Fibroblast of lung (primary cell): Measurements from ENCODE around the gene VPS35.

Experiments used
- EZH2 ChIP-seq: IDR thresholded peaks from 2 replicates; pipeline ENCODE4 v1.5.1; 2012; ENCODE audit warnings: low read length, control low read depth, mild to moderate bottlenecking; ENCODE audit errors: missing control alignments
- TF ChIP-seq, protein P1 (sequence below), 2 donors: IDR thresholded peaks in 1 of 2; conservative IDR thresholded peaks in 1 of 2; 1 replicate in 1 of 2; 2 replicates in 1 of 2; pipeline ENCODE4 v1.5.1; 2011 to 2012; ENCODE audit warnings: low read length in 2 of 2, control low read depth in 1 of 2, inconsistent platforms in 1 of 2, low read depth in 1 of 2, mild to moderate bottlenecking in 1 of 2

DNA sequence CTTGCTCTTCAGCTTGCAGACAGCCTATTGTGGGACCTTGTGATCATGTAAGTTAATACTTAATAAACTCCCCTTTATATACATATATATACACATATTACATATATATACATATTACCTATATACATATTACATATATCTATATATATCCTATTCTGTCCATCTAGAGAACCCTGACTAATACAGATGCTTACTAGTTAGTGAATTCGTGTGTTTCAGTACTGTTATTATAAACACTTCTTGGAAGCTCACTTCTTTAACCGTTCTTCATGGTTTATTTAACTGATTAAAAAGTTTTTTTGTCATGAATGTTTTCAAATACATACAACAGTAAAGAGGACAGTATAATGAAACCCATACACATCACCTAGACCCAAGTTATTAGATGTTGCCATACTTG lies 13.1 kb upstream of the VPS35 start:
- TF ChIP-seq, protein P1, sequence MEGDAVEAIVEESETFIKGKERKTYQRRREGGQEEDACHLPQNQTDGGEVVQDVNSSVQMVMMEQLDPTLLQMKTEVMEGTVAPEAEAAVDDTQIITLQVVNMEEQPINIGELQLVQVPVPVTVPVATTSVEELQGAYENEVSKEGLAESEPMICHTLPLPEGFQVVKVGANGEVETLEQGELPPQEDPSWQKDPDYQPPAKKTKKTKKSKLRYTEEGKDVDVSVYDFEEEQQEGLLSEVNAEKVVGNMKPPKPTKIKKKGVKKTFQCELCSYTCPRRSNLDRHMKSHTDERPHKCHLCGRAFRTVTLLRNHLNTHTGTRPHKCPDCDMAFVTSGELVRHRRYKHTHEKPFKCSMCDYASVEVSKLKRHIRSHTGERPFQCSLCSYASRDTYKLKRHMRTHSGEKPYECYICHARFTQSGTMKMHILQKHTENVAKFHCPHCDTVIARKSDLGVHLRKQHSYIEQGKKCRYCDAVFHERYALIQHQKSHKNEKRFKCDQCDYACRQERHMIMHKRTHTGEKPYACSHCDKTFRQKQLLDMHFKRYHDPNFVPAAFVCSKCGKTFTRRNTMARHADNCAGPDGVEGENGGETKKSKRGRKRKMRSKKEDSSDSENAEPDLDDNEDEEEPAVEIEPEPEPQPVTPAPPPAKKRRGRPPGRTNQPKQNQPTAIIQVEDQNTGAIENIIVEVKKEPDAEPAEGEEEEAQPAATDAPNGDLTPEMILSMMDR (conservative IDR thresholded peaks at IDR 0.05 in 1 of 2, IDR thresholded peaks at IDR 0.05 in 1 of 2; ENCODE audit: low read depth in 1 of 2, low read length in 2 of 2): no peak
- no peak for TF ChIP-seq EZH2
